Measurements from ENCODE around the gene LRP8.
A peak's percentile ranks its signal among the peaks of the same experiment; 100 is the strongest.

LRP8 gene

DNA sequence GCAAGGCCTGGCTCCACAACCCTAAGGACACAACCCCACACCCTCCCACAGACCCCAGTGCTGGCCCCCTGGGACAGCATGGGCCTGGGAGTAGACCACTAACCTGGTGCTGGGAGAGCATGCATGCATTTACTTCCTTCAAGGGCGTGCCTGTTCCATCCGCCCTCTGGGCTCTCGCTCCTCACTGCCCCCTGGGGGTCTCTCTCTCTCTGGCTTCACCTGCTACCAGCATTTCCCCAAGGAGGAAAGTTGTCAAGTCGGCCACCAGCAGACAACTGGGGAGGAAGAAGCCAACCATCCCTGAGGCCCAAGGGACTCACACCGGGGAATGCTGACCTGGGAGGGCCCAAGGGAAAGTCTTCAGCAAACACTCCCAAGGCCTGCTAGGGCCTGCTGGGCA lies 6.5 kb downstream of the LRP8 start:
- FAIRE-seq (no peak), DNase-seq (ENCODE audit: insufficient read length, low spot score) (no peak)
- TF ChIP-seq SPI1 (IDR thresholded peaks at IDR 0.05; ENCODE audit: low read depth, low read length) = no peak
- no peak for TF ChIP-seq TAF1 (IDR thresholded peaks at IDR 0.05; ENCODE audit: low read depth, low read length)
- no peak for TF ChIP-seq POU2F2 (IDR thresholded peaks at IDR 0.05; ENCODE audit: low read depth, low read length)
- TF ChIP-seq POLR2A (IDR thresholded peaks at IDR 0.05; ENCODE audit: low read depth, low read length) = no peak
- no peak for TF ChIP-seq POLR2AphosphoS5 (IDR thresholded peaks at IDR 0.05; ENCODE audit: low read depth, low read length)
- TF ChIP-seq PAX5 (IDR thresholded peaks at IDR 0.05; ENCODE audit: insufficient read depth, low read length, severe bottlenecking) = no peak

GRCh38 chr1:53320646-53321045 lies 7.2 kb downstream of the LRP8 start:
- DNase-seq (ENCODE audit: insufficient read length, low spot score) = no peak
- FAIRE-seq = no peak
- no peak for TF ChIP-seq SPI1 (IDR thresholded peaks at IDR 0.05; ENCODE audit: low read depth, low read length)
- no peak for TF ChIP-seq POU2F2 (IDR thresholded peaks at IDR 0.05; ENCODE audit: low read depth, low read length)
- TF ChIP-seq POLR2AphosphoS5 (IDR thresholded peaks at IDR 0.05; ENCODE audit: low read depth, low read length) = no peak
- TF ChIP-seq POLR2A (IDR thresholded peaks at IDR 0.05; ENCODE audit: low read depth, low read length) = no peak
- no peak for TF ChIP-seq PAX5 (IDR thresholded peaks at IDR 0.05; ENCODE audit: insufficient read depth, low read length, severe bottlenecking)
- TF ChIP-seq TAF1 (IDR thresholded peaks at IDR 0.05; ENCODE audit: low read depth, low read length) = no peak

DNA sequence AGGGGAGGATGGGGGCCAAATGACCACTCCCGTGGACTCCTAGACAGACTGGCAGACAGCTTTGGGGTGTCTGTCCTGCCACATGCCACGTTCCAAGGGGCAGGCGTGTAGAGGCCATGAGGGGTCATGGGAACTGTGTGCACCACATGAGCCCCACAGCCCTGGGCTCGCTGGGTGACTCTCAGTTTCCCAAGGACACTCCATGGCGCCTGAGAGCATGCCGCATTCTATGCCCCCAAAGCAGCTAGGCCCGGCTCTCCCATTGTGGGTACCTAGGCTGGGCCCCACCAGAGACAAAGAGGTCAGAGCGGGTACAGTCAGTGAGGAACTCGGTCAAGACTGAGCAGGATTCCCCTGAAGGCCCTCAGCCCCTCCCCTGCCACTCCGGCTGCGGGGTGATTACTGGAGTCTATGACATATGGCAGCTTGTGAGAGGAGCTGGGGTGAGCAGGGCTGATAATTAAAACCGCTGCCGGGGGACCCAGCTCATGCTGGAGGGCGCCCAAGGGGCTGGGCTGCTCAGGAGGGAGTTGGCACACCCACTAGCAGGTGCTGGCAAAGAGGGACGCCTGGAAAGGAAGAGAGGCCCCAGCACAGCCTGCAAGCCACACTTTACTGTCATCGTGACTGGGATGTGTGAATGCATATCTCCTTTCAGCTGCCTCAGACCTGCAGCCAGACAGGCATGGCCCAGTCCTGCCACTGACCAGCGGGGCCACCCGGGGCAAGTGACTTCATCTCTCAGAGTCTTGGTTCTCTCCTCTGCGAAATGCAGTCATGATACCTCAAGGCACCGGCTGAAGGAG lies 8.4 kb downstream of the LRP8 start:
- TF ChIP-seq POLR2A (IDR thresholded peaks at IDR 0.05; ENCODE audit: low read depth, low read length) = no peak
- no peak for TF ChIP-seq SPI1 (IDR thresholded peaks at IDR 0.05; ENCODE audit: low read depth, low read length)
- TF ChIP-seq TAF1 (IDR thresholded peaks at IDR 0.05; ENCODE audit: low read depth, low read length) = no peak
- TF ChIP-seq PAX5 (IDR thresholded peaks at IDR 0.05; ENCODE audit: insufficient read depth, low read length, severe bottlenecking) = no peak
- no peak for TF ChIP-seq POU2F2 (IDR thresholded peaks at IDR 0.05; ENCODE audit: low read depth, low read length)
- no peak for TF ChIP-seq POLR2AphosphoS5 (IDR thresholded peaks at IDR 0.05; ENCODE audit: low read depth, low read length)
- DNase-seq (ENCODE audit: insufficient read length, low spot score) = no peak
- FAIRE-seq = no peak

DNA sequence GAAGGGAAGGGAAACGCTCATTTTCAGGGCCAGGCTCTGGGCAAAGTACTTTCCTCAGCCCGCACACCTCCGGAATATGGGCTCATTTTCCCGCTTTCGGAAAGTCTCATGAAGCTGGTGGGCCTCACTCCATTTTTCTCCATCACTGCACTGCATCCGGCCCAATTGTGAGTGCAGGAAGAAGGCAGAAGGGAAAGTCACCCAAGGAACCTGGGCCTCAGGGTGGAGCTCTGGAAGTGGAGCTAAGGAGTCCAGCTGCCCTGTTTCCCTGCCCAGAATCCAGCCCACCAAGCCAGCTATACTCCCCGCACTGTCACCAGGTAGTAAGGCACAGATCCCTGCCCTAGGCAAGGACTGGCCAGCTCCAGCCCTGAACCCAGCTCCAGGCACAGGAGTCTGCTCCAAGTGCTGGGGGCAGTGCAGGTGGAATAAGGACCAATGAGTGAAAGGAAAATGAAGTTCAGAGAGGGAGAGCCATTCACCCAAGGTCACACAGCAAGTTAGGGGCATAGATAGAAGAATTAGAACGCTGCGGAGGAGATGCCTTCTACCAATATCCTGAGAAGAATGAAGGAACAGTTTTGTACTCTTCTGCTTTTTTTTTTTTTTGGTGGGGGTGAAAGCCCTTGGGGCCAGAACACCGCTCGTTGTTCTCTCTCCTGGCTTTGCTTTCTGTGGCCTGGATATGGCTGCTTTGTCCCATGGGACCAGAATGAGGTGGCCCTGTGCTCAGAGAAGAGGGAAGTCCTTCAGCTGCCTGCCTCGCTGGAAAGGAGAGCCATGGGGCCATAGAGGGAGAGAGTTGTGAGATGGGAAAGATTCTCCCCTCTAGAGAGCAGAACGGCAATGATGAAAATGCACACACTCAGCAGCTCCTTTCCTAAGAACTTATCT lies 10.0 kb downstream of the LRP8 start:
- FAIRE-seq (no peak), DNase-seq (ENCODE audit: insufficient read length, low spot score) (no peak)
- TF ChIP-seq POU2F2 (IDR thresholded peaks at IDR 0.05; ENCODE audit: low read depth, low read length) (no peak), SPI1 (IDR thresholded peaks at IDR 0.05; ENCODE audit: low read depth, low read length) (no peak), PAX5 (IDR thresholded peaks at IDR 0.05; ENCODE audit: insufficient read depth, low read length, severe bottlenecking) (no peak), POLR2A (IDR thresholded peaks at IDR 0.05; ENCODE audit: low read depth, low read length) (no peak), POLR2AphosphoS5 (IDR thresholded peaks at IDR 0.05; ENCODE audit: low read depth, low read length) (no peak), TAF1 (IDR thresholded peaks at IDR 0.05; ENCODE audit: low read depth, low read length) (no peak)

DNA sequence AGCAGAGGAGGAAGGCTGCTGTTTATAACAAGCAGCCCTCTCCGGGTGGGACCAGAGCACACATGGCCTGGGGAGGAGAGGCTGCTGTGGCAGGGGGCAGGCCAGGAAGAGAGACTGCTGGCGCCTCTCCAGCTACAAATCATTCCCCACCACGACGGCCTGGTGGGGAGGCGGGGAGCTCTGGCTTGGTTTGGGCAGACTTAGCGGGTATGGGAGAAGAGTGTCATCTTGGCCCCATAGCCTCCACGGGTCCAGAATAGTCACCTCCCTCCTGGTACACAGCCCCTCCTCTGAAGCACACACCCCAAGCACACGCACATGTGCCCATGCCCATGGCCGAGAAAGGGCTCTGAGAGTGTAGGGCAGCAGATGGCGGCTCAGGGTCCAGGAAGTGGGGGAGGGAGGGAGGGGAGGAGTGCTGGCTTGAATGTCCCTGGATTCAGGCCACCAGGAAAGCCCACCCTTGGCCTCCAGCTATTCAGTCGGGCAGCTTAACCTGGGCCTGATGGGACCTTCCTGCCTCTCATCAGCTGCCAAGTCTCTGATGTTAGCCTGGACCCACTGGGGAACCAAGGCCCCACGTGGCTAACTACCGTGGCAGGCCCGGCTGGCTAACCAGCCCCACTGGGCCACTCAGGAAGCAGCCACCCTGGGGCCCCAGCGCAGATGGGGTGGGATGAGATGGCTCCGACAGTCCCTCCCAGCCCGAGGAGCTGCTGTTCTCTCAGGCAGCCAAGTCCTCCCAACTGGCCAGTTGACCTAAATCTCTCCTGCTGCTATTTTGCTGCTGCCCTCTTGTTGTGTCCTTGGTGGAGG lies 10.9 kb downstream of the LRP8 start:
- no peak for DNase-seq (ENCODE audit: insufficient read length, low spot score)
- TF ChIP-seq POLR2A (IDR thresholded peaks at IDR 0.05; ENCODE audit: low read depth, low read length) = no peak
- TF ChIP-seq POLR2AphosphoS5 (IDR thresholded peaks at IDR 0.05; ENCODE audit: low read depth, low read length) = no peak
- TF ChIP-seq SPI1 (IDR thresholded peaks at IDR 0.05; ENCODE audit: low read depth, low read length) = no peak
- TF ChIP-seq TAF1 (IDR thresholded peaks at IDR 0.05; ENCODE audit: low read depth, low read length) = no peak
- TF ChIP-seq POU2F2 (IDR thresholded peaks at IDR 0.05; ENCODE audit: low read depth, low read length) = no peak
- TF ChIP-seq PAX5 (IDR thresholded peaks at IDR 0.05; ENCODE audit: insufficient read depth, low read length, severe bottlenecking) = no peak
- peak; percentile 74 for FAIRE-seq

- no peak for TF ChIP-seq SPI1 (IDR thresholded peaks at IDR 0.05; ENCODE audit: low read depth, low read length)
- TF ChIP-seq PAX5 (IDR thresholded peaks at IDR 0.05; ENCODE audit: insufficient read depth, low read length, severe bottlenecking) = no peak
- TF ChIP-seq POLR2AphosphoS5 (IDR thresholded peaks at IDR 0.05; ENCODE audit: low read depth, low read length) = no peak
- TF ChIP-seq POU2F2 (IDR thresholded peaks at IDR 0.05; ENCODE audit: low read depth, low read length) = no peak
- TF ChIP-seq TAF1 (IDR thresholded peaks at IDR 0.05; ENCODE audit: low read depth, low read length) = no peak
- TF ChIP-seq POLR2A (IDR thresholded peaks at IDR 0.05; ENCODE audit: low read depth, low read length) = no peak
- no peak for FAIRE-seq
- DNase-seq (ENCODE audit: insufficient read length, low spot score) = no peak
Observed at GRCh38 chr1:53316424-53316765, 11.5 kb downstream of the LRP8 start.

- FAIRE-seq (no peak), DNase-seq (ENCODE audit: insufficient read length, low spot score) (no peak)
- TF ChIP-seq TAF1 (IDR thresholded peaks at IDR 0.05; ENCODE audit: low read depth, low read length) (no peak), POLR2AphosphoS5 (IDR thresholded peaks at IDR 0.05; ENCODE audit: low read depth, low read length) (no peak), POLR2A (IDR thresholded peaks at IDR 0.05; ENCODE audit: low read depth, low read length) (no peak), SPI1 (IDR thresholded peaks at IDR 0.05; ENCODE audit: low read depth, low read length) (peak; percentile 16; the same call in 1 of the 2 replicates)
Observed at GRCh38 chr1:53315456-53316423, 12.1 kb downstream of the LRP8 start.

DNA sequence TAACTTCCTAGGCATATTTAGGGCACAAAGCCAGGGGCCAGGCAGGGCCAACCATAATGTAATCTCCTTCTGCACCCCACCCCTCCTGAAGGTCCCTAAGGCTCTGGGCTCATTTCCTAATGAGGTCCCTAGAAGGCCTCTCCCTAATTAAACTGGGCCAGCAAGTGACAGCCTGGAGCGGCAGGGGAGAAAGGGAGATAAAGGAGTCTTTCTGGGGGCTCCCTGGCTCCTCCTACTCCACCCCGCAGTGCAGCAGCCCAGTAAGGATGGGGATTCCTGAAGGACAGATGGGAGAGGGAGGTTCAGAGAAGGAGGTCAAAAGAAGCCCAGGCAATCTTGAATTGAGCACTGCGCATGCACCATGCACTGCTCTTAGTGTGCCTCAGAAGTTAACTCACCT lies 12.8 kb downstream of the LRP8 start:
- DNase-seq (ENCODE audit: insufficient read length, low spot score) (no peak), FAIRE-seq (no peak)
- TF ChIP-seq POU2F2 (IDR thresholded peaks at IDR 0.05; ENCODE audit: low read depth, low read length) (no peak), TAF1 (IDR thresholded peaks at IDR 0.05; ENCODE audit: low read depth, low read length) (no peak), POLR2A (IDR thresholded peaks at IDR 0.05; ENCODE audit: low read depth, low read length) (no peak), POLR2AphosphoS5 (IDR thresholded peaks at IDR 0.05; ENCODE audit: low read depth, low read length) (no peak), SPI1 (IDR thresholded peaks at IDR 0.05; ENCODE audit: low read depth, low read length) (no peak), PAX5 (IDR thresholded peaks at IDR 0.05; ENCODE audit: insufficient read depth, low read length, severe bottlenecking) (no peak)

Measured in GM12891 (cell line).